GM18499 (cell line): ENCODE data around the gene GTF2IRD1.
"Not testable (repeated sequence)": the region's sequence is repeated elsewhere in the genome, so short reads cannot be mapped to it uniquely, and the experiment has no call there.

ENCODE experiments used
- ATAC-seq: cut with Tn5 transposase; IDR thresholded peaks from one replicate; pipeline ENCODE4 v1.9.1; 2021; ENCODE audit warnings: moderate number of reproducible peaks; ENCODE audit not compliant: insufficient read depth, unreplicated experiment

The GTF2IRD1 gene

GRCh38 chr7:74453322-74454011 lies at the start of gene GTF2IRD1:
TSS of gene GTF2IRD1 (plus strand) at chr7:74453906. CDS start at chr7:74508081, 54,175 bp downstream.
- ATAC-seq: no peak

GRCh38 chr7:74404388-74404700 lies 49.4 kb upstream of the GTF2IRD1 start:
- ATAC-seq: no peak

- no peak for ATAC-seq
Observed at GRCh38 chr7:74404741-74405140, 49.0 kb upstream of the GTF2IRD1 start.

- no peak for ATAC-seq
Observed at GRCh38 chr7:74405191-74405898, 48.4 kb upstream of the GTF2IRD1 start.

- ATAC-seq: no peak
Observed at GRCh38 chr7:74405899-74406512, 47.7 kb upstream of the GTF2IRD1 start.

- no peak for ATAC-seq
Observed at GRCh38 chr7:74407958-74408357, 45.7 kb upstream of the GTF2IRD1 start.

- ATAC-seq: no peak
Observed at GRCh38 chr7:74409571-74409970, 44.1 kb upstream of the GTF2IRD1 start.

GRCh38 chr7:74410772-74411171 lies 42.9 kb upstream of the GTF2IRD1 start:
- no peak for ATAC-seq

- not testable (repeated sequence) for ATAC-seq
Observed at GRCh38 chr7:74411571-74411970, 42.1 kb upstream of the GTF2IRD1 start.

GRCh38 chr7:74412056-74412455 lies 41.6 kb upstream of the GTF2IRD1 start:
- no peak for ATAC-seq

- ATAC-seq: no peak
Observed at GRCh38 chr7:74412603-74413002, 41.1 kb upstream of the GTF2IRD1 start.

GRCh38 chr7:74414595-74415333 lies 38.9 kb upstream of the GTF2IRD1 start:
- ATAC-seq: not testable (repeated sequence)

GRCh38 chr7:74417419-74417971 lies 36.2 kb upstream of the GTF2IRD1 start:
- ATAC-seq: no peak

GRCh38 chr7:74418076-74418475 lies 35.6 kb upstream of the GTF2IRD1 start:
- no peak for ATAC-seq

- ATAC-seq: no peak
Observed at GRCh38 chr7:74418538-74418937, 35.2 kb upstream of the GTF2IRD1 start.

GRCh38 chr7:74419232-74419631 lies 34.5 kb upstream of the GTF2IRD1 start:
- ATAC-seq: not testable (repeated sequence)

GRCh38 chr7:74420006-74420405 lies 33.7 kb upstream of the GTF2IRD1 start:
- no peak for ATAC-seq

GRCh38 chr7:74424291-74424880 lies 29.3 kb upstream of the GTF2IRD1 start:
- ATAC-seq: no peak

GRCh38 chr7:74428023-74428422 lies 25.7 kb upstream of the GTF2IRD1 start:
- ATAC-seq: no peak

- no peak for ATAC-seq
Observed at GRCh38 chr7:74429153-74429747, 24.5 kb upstream of the GTF2IRD1 start.
